ENCODE measurements around the gene STEAP4.
"Not testable (repeated sequence)": the region's sequence is repeated elsewhere in the genome, so short reads cannot be mapped to it uniquely, and the experiment has no call there.

The STEAP4 gene

DNA sequence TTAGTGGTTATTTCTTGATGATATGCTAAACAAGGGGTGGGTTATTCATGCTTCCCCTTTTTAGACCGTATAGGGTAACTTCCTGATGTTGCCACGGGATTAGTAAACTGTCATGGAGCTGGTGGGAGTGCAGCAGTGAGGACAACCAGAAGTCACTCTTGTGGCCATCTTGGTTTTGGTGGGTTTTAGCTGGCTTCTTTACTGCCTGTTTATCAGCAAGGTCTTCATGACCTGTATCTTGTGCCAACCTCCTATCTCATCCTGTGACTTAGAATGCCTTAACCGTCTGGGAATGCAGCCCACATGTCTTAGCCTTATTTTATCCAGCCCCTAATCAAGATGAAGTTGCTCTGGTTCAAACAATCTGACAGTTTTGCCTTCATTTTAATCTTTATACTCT is 41.7 kb downstream of the STEAP4 start:
- DNase-seq: not testable (repeated sequence)

- no peak for DNase-seq
Measured at GRCh38 chr7:88262562-88262961, 44.1 kb downstream of the STEAP4 start.

DNA sequence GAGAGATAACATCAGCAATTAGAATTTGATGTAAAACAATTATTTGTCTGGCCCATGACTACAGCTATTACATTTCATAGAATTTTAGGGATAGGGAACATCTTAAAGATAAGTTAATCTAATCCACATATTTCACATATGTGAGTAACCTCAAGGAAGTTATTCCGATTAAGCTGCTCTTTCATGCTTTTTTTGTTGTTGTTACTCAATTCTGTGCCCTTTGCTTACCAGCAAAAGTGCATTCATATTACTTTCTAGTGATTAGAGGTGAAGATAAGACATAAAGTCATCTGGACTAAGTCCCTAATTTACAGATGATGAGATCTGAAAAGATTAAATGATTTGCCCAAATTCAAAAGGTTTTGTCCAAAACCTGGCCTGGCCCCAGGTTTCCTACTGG is 46.0 kb downstream of the STEAP4 start:
- no peak for DNase-seq

- no peak for DNase-seq
Measured at GRCh38 chr7:88259656-88260380, 46.9 kb downstream of the STEAP4 start.

- DNase-seq: not testable (repeated sequence)
Measured at GRCh38 chr7:88258296-88258695, 48.4 kb downstream of the STEAP4 start.

GRCh38 chr7:88256906-88257305 is 49.8 kb downstream of the STEAP4 start:
- DNase-seq: no peak

DNA sequence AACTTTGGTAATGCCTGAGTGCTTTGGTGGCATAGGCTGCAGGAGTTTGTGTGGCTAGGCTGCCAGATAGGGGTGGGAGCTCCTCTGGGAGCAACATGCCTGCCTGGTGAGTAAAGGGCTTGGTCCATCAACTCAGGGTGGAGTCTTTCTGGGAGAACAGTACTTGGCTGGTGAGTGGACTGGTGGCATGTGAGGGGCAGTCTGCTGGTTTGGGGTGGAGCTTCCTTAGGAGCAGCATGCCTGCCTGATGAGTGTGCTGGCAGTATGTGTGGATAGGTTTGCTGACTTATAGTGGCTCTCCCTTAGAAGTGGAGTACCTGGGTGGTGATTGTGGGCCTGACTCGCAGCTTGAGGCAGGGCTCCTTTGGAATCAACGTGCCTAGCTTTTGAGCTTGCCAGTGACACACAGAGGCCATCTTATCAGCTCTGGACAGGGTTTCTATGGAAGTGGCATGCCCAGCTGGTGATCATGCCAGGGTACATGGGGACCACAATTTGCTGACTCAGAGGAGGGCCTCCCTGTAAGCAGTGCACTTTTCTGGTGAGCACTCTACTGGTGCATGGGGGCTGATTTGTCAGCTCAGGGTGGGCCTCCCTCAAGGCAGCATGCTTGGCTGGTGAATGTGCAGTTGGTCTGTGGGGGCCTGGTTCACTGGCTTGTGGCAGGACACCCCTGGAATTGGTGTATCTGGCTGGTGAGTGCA is 51.8 kb downstream of the STEAP4 start:
- DNase-seq: no peak

GRCh38 chr7:88253640-88254039 is 53.1 kb downstream of the STEAP4 start:
- DNase-seq: no peak

DNA sequence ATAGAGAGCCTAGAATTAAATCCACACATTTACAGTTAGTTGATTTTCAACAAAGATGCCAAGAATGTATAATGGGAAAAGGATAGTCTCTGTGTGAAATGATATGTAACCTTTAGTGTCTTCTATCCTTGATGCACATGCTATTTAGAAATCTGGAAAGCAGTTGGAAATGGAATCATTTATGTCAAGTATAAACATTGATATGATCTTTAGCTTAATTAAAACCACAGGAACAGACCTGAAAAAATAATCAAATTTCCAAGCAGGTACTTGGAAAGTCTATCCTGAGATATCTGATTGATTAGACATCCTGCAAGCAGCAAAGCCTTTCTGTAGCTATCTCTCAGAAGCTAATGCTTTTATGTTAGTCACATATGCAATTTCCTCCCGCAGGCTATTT is 62.4 kb downstream of the STEAP4 start:
- DNase-seq: no peak

GRCh38 chr7:88243345-88243909 is 63.3 kb downstream of the STEAP4 start:
- DNase-seq: no peak

- no peak for DNase-seq
Measured at GRCh38 chr7:88239852-88240251, 66.8 kb downstream of the STEAP4 start.

DNA sequence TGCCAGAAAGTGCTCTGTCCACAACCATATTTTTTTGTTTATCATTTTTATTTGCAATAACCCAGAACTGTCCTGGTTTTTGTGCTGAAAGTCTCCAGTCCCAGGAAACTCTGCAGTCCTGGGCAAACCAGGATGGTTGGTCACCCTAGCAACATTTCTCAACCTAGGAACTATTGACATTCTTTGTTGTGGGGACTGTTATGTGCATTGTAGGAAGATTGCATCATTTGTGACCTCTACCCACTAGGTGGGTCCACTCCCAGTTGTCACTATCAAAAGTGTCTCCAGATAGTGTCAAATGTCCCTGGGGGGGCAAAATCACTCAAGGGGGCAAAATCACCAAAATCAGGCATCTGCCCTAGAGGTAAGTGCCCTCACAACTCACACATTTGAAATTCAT is 72.9 kb downstream of the STEAP4 start:
- no peak for DNase-seq

DNA sequence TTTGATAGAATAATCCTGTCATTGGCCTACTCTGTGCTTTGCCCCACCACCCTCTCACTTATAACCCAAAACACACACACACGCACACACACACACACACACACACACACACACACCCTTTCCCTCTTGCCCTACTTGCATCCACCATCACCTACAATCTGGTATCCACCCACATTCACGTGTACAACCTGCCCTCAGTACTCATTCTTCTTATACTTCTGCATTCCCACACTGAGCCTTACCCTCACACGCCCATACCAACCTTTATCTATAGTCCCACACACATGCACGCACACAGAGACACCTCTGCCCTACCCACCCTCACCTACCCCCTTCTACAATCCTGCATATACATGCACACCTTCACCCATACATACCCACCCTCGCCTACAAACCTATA is 76.0 kb downstream of the STEAP4 start:
- no peak for DNase-seq

DNA sequence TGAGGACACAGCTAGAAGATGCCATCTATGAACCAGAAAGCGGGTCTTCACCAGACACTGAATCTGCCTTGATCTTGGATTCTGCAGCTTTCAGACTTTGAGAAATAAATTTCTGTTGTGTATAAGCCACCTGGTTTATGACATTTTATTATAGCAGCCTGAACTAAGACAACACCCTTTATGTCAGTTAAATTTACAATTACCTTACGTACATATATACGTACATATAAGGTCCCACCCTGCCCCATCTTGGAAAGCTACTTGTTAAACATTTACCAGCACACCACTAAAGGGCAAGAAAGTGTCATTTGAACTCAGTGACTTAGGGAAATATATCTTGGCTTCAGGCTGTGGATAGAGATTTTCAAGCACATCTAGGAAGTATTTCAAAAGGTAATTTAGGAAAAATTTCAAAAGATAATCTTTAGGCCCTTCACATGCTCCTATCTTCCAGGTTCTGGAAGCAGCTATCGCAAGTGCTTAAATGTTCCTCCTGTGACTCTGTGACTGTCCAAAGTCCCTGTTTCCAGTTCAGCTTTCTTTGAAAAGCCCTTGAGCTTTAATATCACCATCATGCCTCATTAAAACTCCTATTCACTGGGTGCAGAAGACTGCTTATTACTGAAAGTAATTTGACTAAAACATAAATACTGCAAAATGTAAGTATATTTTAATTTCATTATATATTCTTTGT is 77.2 kb downstream of the STEAP4 start:
- DNase-seq: no peak

DNA sequence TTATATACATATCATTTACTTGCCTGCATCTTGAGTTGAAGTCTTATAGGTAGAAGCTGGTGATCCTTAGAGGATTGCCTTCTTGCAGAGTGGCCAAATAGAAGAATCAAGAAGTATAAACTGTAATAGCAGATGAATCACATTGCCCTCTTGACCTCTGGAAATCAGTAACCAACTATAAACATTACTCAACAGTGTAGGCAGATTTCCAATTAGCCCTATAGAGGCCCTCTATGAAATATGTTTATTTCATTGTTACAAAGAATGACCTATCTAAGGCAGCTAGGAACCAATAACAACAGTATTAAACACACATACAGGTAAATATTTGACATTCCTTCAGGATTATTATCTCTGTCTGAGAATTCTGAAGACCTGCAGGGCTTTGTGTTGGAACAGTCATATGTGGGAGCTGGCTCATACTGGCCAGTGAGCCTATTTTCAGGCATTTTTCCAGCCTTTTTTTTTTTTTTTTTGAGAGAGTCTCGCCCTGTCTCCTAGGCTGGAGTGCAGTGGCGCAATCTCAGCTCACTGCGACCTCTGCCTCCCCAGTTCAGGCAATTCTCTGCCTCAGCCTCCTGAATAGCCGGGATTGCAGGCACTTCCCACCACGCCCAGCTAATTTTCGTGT is 79.7 kb downstream of the STEAP4 start:
- DNase-seq: no peak

GRCh38 chr7:88226201-88226600 is 80.5 kb downstream of the STEAP4 start:
- no peak for DNase-seq

GRCh38 chr7:88224601-88225275 is 82.0 kb downstream of the STEAP4 start:
- DNase-seq: no peak

- DNase-seq: no peak
Measured at GRCh38 chr7:88223265-88223664, 83.4 kb downstream of the STEAP4 start.

Measured in activated CD8-positive, alpha-beta memory T cell treated with anti-CD3 and anti-CD28 coated beads, Interleukin-2, amount 50 U/mL, for 4 hours (primary cell).